ENCODE measurements around the gene NFS1.
A peak's percentile ranks its signal among the peaks of the same experiment; 100 is the strongest.

The NFS1 gene

DNA sequence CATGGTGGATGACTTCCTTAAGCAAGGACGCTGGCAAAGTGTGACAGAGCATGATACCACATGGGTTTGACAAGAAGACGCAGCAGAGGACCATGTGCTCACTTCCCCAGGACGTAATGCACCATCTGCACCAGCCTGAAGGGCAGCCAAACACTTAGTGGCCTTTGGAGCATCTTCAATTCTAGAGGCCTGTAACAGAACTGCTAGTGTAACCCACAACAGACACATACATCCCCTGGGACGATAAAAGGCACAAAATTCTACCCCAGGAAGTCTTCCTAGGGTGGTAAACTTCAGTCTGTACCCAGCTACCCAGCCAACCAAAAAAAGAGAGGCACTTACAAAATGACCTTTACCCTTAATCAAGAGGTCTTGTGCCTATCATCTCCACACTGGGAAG is 25.3 kb downstream of the NFS1 start:
- no peak for DNase-seq (ENCODE audit: low spot score)

DNA sequence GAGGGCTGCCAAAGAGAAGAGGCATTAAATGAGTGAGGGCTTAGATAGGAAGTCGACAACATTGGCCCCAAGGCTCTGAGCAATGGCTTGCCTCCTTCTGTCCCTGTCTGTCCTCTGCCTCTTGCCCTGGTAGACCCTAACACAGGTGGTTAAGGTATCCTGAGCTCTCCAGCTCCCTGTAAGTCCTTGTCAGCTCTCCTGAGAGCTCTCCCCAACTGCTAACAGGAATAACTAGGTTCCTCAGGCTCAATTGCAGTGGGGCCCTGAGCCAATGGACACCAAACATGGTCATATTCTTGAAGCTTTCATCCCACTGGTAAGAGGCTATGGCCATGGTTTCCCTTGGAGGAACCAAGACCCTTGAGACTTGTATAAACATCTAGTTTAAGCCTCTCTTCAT is 29.5 kb downstream of the NFS1 start:
- DNase-seq (ENCODE audit: low spot score): no peak

DNA sequence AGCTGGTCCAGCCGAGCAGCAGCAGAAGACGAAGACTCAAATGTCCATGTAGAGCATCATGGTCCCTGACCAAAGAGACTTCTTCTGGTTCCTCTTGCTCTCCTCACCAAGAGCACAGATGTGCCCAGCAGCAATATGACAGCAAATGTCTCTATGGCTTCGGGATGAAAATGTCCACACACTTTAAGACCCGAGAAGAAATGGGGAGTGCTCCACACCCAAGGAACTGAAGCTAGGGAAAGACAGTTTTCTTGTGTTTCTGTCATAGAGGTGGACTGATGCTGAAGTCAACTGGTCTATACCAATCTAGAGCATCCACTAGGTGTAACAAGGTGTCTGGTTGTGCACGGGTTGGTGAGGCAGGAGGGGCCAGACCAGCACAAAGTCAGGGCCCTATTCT is 29.9 kb downstream of the NFS1 start:
- DNase-seq (ENCODE audit: low spot score): no peak

DNA sequence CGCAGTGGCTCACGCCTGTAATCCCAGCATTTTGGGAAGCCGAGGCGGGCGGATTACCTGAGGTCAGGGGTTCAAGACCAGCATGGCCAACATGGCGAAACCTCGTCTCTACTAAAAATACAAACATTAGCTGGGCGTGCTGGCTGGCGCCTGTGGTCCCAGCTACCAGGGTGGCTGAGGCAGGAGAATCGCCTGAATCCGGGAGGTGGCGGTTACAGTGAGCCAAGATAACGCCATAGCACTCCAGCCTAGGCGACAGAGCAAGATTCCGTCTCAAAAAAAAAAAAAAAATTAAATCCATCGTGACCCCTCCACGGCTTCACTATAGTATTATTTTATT is 33.2 kb downstream of the NFS1 start:
- no peak for DNase-seq (ENCODE audit: low spot score)

DNA sequence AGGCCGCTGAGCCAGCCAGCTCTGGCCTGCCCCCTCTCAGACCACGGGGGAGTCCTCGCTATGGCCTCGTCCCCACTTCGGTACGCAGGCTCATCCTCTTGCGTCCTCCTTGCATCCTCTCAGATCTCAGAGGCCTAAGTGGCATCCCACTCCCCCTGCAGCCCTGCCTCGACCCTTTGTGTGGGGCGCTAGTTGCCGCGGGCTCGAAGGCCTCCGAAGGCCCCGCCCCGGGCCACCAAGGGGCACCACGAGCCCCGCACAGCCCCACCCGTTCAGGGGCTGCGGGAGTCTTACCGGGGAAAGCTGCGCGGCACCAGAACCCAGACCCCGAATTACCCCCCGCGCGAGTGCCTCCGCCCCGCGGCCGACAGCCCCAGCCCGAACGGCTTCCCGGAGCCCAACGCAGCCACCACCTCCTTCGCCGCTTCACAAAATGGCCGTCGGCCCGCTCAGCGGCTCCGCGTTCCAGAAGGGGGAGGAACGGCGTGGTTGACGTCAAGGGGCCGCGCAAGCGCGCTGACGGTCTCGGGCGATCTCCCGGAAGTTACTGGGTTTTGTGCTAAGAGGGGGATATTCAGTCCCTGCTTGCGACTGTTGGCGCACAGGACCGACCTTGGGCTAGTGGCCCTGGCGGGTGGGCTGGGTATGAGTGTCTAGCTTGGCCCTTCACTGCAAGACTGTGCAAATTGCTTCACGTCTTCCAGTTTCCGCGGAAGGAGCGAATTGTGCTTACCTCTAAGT is 34.5 kb downstream of the NFS1 start, which contains the start of the genes CPNE1 and RBM12:
Gene CPNE1 (minus strand): TSS at position 435 of the 741 bp plus-strand sequence. CDS start 31,977 bp downstream, outside the sequence.
Gene RBM12 (minus strand): TSS at position 435 of the 741 bp plus-strand sequence. CDS start 9,578 bp downstream, outside the sequence.
- peak; percentile 93 for DNase-seq (ENCODE audit: low spot score)

DNA sequence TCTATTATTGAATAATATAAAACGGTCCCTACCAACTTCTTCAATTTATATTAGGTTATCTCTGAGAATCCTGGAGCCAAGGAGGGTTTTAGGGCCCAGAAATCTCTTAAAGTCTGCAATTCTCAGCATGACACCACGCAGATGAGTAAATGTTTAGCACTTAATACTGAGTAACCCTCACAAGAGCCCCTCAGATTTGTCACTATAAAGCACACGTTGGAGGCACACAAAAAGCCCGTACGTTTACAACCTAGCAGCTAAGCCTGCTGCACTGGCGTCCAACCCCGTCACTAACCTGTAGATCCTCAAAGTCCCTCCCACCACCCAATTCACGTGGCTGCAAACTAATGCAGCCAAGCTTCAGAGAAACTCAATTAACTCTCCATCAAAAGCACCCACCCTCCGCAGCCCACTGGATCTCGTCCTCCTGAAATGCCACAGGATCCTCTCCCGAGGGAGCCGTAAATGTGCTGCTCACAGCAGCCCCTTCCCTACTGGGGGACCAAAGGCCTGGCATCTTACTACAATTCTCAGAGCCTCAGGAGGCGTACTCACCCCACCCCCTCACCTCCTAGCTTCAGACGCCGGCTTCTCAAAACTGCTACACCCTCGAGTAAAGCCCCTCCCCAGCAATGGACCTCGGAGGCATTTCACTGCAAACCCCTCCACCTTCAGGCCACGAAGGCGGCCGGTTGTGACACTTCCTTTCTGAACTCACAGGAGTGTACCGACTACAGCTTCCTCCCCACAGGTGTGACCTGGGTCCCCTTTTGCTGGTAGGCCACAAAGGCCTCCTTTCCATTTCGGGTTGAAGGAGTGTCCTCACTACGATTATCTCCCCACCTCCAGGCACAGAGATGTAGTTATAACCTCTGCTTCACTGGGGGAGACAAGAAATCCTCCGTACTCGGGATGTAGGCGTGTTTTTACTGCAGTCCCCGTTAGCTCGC is 35.4 kb downstream of the NFS1 start:
- DNase-seq (ENCODE audit: low spot score): peak; percentile 38

DNA sequence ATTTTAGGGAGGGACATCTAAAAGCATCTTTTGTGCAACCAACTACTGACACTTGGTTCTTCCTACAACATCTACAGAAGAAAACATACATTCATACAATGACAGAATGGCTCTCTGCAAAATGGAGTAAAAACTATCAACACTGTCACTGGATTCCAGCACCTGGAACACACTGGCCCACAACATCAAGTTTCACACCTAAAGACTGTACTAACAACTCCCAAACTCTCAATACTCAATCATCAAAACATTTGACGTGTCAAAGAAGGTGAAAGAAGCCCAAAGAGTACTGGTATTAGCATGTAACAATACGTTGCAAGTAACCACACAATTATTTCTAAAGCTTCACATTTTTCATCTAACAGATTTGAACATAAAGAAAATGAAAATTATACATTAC is 36.6 kb downstream of the NFS1 start:
- no peak for DNase-seq (ENCODE audit: low spot score)

DNA sequence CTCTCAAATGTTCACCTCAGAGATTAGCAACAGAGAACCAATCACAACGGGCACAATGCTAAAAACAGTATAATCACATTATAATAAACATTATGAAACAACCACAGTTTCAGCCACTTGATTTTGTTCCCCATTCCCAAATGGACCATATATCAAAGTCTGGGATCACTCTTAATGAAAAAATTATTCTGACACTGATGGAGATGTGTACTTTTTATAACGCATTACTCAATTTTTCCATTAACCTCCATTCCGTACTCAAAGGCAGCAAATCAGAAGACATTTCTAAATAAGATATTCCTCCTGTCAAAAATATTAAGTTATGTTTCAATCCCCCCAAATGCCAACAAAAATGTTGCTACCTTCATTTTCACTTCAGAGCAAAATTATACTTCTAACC is 37.2 kb downstream of the NFS1 start:
- DNase-seq (ENCODE audit: low spot score): no peak

DNA sequence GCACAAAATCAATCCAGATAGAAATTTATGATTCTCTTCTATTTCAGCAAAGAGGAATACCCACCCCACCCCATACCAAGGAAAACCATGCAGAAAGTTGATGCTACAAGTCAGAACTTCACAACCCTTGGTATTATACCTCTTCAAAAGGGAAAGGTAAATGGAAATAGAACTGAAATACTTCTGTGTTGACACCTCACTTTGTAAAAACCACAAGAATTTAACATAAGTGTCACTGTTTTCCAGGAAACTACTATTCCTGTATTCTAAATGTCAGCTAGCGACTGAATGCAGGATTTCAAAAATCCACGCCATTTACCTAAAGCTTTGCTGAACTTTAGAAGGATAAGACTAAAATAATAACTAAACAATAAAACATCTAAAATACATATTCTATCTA is 38.1 kb downstream of the NFS1 start:
- no peak for DNase-seq (ENCODE audit: low spot score)

DNA sequence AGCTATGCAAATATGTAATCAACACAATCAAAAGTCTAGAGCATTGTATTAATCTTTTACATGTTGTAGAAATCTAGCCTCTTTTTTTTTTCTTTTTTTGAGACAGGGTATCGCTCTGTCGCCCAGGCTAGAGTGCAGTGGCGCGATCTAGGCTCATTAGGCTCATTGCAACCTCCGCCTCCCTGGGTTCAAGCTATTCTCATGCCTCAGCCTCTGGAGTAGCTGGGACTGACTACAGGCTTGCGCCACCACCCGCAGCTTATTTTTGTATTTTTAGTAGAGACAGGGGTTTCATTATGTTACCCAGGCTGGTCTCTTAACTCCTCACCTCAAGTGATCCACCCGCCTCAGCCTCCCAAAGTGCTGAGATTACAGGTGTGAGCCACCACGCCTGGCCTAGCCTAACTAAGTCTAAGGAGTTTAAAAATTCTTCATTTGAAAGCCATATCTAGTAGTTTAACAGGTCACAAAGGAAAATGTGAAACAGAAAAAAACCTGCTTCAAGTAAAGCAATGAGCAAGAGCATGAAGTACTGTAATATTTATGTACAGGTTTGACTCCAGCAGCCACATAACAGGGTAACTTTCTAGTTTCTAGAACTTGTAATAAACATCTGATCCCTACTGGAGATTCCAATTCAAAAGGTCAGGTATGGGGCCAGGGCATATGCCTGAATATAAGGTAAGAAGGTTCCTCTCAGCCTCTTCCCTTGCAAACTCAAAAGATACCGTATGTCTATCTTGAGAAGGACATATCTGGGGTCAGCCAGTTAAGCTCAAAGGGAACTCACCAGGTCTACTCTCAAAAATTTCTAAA is 38.8 kb downstream of the NFS1 start:
- DNase-seq (ENCODE audit: low spot score): no peak

DNA sequence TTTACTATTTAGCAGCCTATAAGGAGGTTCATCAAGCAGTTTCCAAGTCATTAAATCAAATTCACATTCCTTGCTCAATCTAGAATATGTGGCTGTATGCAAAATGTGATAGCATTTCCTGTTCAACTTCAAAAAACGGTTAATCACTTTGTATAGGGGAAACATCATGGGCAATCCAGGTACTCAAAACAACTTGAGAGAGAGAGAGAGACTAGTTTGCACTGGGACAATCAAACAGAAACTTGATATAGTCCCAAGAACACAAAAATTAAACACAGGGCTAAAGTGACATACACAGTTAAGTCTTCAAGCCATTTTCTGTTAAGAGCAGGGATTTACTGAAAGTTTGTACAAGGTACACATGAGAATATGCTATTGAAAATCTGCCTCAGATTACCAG is 41.9 kb downstream of the NFS1 start:
- DNase-seq (ENCODE audit: low spot score): no peak

DNA sequence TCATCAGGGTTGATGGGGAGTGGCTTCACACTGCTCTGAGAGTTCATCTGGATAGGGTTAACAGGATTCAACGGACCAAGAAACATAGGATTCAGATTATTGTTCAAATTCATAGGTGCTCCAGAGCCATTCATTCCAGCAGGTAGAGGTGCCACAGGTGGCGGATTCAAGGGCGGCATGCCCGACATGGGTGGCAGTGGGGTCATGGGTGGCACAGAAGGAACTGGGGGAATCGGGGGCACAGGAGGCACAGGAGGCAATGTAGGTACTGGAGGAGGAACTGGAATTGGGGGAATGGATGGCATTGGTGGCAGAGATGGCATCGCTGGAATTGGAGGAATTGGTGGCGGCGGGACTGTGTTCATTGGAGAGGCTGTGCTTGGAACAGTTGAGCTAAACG is 44.7 kb downstream of the NFS1 start:
- DNase-seq (ENCODE audit: low spot score): no peak

DNA sequence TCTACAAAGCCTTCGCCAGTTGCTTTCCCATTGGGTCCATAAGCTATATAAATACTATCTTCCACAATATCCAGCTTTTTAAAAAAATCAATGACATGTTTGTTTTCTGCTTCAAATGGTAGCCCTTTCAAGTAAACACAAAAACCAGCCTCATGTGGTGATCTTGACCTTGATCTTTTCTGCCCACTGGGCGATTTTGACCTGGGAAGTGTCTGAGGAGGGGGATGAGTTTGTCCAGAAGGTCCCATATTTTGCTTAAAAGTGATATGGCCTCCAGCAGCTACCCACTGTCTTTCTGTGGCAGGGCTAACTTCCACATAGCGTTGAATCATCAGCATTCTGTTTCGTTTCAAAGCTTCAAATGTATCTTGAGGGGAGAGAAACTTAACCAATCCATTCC is 45.3 kb downstream of the NFS1 start:
- DNase-seq (ENCODE audit: low spot score): no peak

DNA sequence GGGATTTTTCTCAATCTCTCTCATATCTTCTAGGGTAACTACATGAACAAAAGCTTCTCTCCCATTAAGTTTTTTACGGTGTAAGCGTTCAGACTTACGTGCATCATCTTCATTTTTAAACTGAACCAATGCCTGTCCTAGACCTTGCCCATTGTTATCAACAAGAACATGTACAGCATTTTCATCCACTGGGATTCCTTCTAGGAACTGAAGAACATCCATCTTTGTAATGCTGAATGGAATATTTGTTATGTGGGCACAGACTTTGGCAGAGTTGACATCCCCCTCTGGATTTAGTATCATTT is 45.8 kb downstream of the NFS1 start:
- DNase-seq (ENCODE audit: low spot score): no peak

DNA sequence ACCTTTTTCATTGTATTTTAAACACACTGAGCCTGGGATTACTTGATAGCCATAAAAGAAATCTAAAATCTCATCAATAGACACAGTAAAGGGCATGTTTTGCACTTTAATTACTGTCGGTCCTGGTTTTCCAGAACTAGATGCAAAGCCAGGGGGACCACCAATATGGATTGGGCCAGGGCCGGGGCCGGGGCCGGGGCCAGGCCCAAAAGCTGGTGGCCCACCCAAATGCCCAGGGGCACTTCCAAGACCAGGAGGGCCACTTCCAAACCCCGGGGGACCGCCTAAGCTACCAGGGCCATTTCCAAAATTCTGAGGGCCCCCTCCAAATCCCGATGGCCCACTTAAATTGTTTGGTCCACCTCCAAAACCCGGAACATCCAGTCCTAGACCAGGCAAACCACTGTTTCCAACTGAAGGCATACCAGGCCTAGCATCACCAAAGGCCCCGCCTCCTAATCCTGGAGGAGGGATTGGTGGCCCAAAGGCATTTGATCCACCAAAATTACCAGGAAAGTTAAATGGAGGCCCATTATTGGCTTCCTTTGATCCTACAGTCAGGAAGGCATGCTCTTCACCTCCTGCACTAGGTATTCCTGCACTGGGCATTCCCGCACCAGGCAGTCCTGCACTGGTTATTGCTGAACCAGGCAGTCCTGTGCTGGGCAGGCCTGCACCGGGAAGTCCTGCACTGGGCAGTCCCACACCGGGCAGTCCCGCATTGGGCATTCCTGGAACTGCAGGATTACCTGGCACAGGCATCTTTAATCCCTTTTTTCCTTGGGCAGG is 46.3 kb downstream of the NFS1 start:
- DNase-seq (ENCODE audit: low spot score): no peak

DNA sequence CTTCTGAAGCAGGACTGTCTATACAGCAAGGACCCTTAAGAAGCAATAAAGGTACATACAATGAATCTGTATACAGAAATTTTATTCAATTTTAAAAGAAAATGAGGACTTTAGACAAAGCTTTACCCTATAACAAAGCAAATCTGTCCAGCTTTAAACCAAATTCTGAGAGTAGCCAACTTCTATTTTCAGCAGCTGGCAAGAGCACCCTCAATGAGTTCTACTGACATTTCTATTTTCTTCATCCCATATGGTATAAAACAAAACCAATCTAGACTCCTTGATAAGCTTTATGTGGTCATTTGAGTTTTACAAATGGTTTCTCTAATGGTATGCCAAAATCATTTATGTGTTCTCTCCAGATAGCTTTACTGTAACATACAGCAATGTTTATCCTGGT is 47.2 kb downstream of the NFS1 start:
- no peak for DNase-seq (ENCODE audit: low spot score)

DNA sequence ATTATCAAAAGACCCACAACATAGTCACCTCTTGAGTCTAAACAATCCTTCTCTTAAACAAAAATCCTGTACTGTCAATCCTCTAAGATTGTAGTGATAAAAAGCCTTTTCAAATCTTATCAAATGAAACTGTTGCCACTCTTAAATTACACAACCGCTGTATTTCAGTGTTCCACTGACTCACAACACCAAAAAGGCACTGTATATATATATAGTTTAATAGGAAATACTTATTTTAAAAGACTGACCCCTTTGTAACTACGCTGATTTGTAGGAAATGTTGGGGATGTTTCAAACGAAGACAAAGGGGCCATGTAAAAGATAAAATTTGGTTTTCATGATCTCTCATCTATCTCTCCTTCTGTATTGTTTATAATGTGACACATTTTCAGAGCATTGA is 48.5 kb downstream of the NFS1 start:
- DNase-seq (ENCODE audit: low spot score): no peak

DNA sequence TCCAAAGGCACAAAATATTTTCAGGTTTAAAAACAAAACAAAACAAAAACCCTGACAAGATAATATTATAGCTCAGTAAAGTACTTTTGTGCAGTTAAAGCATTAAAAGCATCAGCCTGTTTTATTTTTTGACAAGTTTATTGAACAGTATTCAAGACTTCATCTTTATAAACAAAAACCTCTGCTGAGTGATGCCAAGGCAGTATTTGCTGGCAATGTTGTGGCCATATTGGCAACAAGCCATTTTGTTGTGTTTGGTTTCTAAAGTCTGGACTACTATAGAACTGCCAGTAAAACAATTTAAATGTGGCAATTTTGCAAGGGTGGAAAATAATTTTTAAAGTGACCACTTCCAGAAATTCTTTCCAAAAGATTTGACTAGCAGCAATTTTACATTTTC is 50.3 kb downstream of the NFS1 start:
- peak; percentile 16 for DNase-seq (ENCODE audit: low spot score)

DNA sequence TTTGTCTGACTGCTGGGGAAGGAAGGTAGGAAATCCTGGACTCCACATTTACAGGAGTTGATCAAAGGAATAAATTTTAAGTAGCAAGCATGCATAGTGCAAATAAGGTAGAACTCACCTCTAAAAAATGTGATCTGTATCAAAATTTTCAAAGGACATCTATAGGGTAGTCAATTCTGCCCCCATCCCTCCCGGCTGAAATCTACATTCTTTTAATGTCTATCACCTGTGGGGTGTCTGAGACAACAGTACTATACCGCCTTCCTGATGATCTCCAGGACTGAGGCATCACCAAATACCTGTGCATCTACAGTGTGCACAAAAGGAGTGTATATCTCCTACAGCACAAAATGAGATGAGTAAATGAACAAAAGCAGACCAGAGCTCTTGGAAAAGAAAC is 54.3 kb downstream of the NFS1 start:
- no peak for DNase-seq (ENCODE audit: low spot score)

DNA sequence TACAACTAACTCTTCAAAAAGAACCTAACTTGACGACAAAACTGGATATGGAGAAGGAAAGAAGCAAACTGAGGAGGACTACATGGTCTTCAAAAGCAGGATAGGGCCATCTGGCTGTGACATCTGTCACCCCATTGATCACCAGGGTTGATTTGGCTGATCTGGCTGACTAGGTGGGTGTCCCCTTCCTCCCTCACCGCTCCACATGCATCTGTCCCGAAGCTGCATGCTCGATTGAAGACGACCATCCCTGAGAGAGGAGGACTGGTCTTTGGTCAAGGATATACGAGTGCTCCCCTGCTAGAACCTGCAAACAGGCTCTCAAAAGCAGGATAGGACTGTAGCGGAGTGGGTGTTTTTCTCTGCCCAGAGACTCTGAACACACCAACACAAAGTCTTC is 56.1 kb downstream of the NFS1 start:
- no peak for DNase-seq (ENCODE audit: low spot score)

DNA sequence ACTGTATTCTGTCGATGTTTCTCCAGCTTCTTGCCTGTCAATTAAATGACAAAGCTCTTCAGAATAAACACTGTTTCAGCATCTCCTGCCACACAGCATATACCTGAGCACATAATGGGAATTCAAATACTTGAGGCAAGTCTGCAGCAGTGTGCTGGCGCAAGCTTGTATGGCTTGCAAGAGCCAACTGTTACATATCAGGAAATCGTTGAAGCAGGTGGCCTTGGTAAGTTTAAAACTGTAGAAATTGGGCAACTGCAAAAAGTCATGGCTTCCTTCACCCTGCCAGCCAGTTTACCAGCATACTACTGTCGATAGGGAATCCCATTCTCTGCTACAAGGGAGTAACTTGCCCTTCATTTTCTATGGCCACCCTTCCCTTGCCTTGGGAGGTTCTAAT is 57.4 kb downstream of the NFS1 start:
- DNase-seq (ENCODE audit: low spot score): no peak

DNA sequence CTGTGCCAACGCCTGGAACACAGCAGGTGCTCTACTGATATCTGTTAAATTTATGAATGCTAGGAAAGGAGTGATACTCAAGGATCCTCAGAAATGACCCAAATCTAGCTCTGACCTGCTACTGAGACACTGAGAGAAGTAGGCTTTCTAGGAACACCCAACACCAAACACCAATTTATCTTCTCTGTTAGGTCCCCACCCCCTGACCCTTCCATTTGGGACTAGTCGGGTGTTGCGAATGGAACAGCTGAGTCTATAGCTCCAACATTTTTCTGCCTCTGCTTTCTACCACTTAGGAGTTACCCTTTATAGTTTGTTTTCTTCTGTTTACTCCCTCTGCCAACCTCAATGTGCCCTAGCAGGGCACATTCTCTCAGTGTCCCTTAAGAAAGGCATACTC is 58.4 kb downstream of the NFS1 start:
- no peak for DNase-seq (ENCODE audit: low spot score)
